OCI-LY7 (cell line): ENCODE measurements around the gene FNIP1. TPM values are rescaled to one million over a fixed set of nuclear protein-coding genes. Genes with fewer than 3 reads are reported as not detected.
"Not testable (repeated sequence)": the region's sequence is repeated elsewhere in the genome, so short reads cannot be mapped to it uniquely, and the experiment has no call there.

Experiments used
- BruUV-seq: library from RNA; stranded (reverse); fragments of 400-500 nt; replicated peaks from 2 replicates; lab custom pipeline; 2021; lab: Mats Ljungman, UMichigan
- CTCF ChIA-PET: fragments of 300-600 bp; sonication (Branson Sonifier 250); formaldehyde crosslinking; loops from one replicate; lab custom pipeline; 2022; ENCODE audit warnings: antibody characterized with exemption; ENCODE audit not compliant: unreplicated experiment; lab: Charles Lee
- POLR2A ChIA-PET: fragments of 300-600 bp; sonication (Branson Sonifier 250); formaldehyde crosslinking; loops from one replicate; lab custom pipeline; 2022; ENCODE audit warnings: antibody characterized with exemption; lab: Charles Lee
- DNase-seq: peaks from one replicate; pipeline ENCODE4 v3.0.0-alpha.2; 2015; ENCODE audit warnings: low spot score
- H2AFZ ChIP-seq: fragments of 200-600 bp; sonication (generic), shearing (Covaris generic); 2 replicates; pipeline ENCODE4 v1.6.1; 2014; ENCODE audit warnings: mild to moderate bottlenecking, antibody characterized with exemption, low read length, moderate library complexity
- H3K27ac ChIP-seq: fragments of 200-600 bp; sonication (generic); 2 replicates; pipeline ENCODE4 v1.5.1; 2014; ENCODE audit warnings: mixed run types, low read depth, mild to moderate bottlenecking, moderate library complexity, low read length, inconsistent platforms; ENCODE audit not compliant: poor library complexity, severe bottlenecking
- H3K36me3 ChIP-seq: fragments of 200-600 bp; sonication (generic); 2 replicates; pipeline ENCODE4 v1.6.1; 2014; ENCODE audit warnings: mild to moderate bottlenecking, antibody characterized with exemption, low read length, moderate library complexity, mixed read lengths; ENCODE audit not compliant: insufficient read depth
- H3K4me1 ChIP-seq: fragments of 200-600 bp; sonication (generic); 2 replicates; pipeline ENCODE4 v1.5.1; 2014; ENCODE audit warnings: mild to moderate bottlenecking, low read length; ENCODE audit not compliant: insufficient read depth, poor library complexity, severe bottlenecking
- H3K4me2 ChIP-seq: fragments of 200-600 bp; sonication (generic); 2 replicates; pipeline ENCODE4 v1.6.1; 2014; ENCODE audit warnings: mild to moderate bottlenecking, low read length
- H3K4me3 ChIP-seq: fragments of 200-600 bp; sonication (generic); 2 replicates; pipeline ENCODE4 v1.5.1; 2014; ENCODE audit warnings: mild to moderate bottlenecking, low read depth, low read length; ENCODE audit not compliant: poor library complexity, severe bottlenecking
- H3K79me2 ChIP-seq: fragments of 200-600 bp; sonication (generic); 2 replicates; pipeline ENCODE4 v1.6.1; 2016; ENCODE audit warnings: low read depth, mild to moderate bottlenecking, low read length, moderate library complexity, mixed read lengths; ENCODE audit not compliant: insufficient read depth
- H3K9me2 ChIP-seq: fragments of 200-600 bp; sonication (generic); 2 replicates; pipeline ENCODE4 v1.6.1; 2016; ENCODE audit warnings: mild to moderate bottlenecking, low read length, mixed read lengths; ENCODE audit not compliant: insufficient read depth
- H3K9me3 ChIP-seq: fragments of 200-600 bp; sonication (generic); 2 replicates; pipeline ENCODE4 v1.6.1; 2014; ENCODE audit warnings: mild to moderate bottlenecking, mixed run types, low read length, mixed read lengths
- H4K20me1 ChIP-seq: fragments of 200-600 bp; sonication (generic); 2 replicates; pipeline ENCODE4 v1.6.1; 2014; ENCODE audit warnings: mild to moderate bottlenecking, antibody characterized with exemption, low read length, moderate library complexity, mixed read lengths; ENCODE audit not compliant: insufficient read depth
- CTCF ChIP-seq: fragments of 200-600 bp; sonication (generic); conservative IDR thresholded peaks from 2 replicates; pipeline ENCODE4 v1.5.1; 2014; ENCODE audit warnings: mild to moderate bottlenecking, antibody characterized with exemption, low read length, moderate library complexity, mixed read lengths
- EZH2phosphoT487 ChIP-seq: fragments of 200-600 bp; sonication (generic); IDR thresholded peaks from 2 replicates; pipeline ENCODE4 v1.6.1; 2018; ENCODE audit warnings: low read depth, borderline replicate concordance, mild to moderate bottlenecking, mixed run types, antibody characterized with exemption, low read length, moderate library complexity, mixed read lengths
- intact Hi-C: fragments of 100-400 bp; cut with micrococcal nuclease; formaldehyde crosslinking; loops from one replicate; pipeline ENCODE4 v1.10.0; 2022; ENCODE audit not compliant: unreplicated experiment
- total RNA-seq, 2 experiments: library from RNA; depleted of rRNA in 1 of 2; stranded (reverse); fragments of >200 nt in 1 of 2; shearing (Covaris generic) in 1 of 2; gene quantifications; 2 replicates each; pipeline ENCODE4 v1.2.3, GENCODE V29; 2014 to 2022

Gene FNIP1
- total RNA-seq, 2 experiments from 2014 or later: 19.4 to 20.6 TPM

GRCh38 chr5:131593921-131594320, 202.9 kb downstream of the FNIP1 start:
- Histone ChIP-seq H3K27ac (no peak overlapping the region), H3K9me3 (peaks cover 11% of the 10 kb centered on the region), H3K4me1 (peaks cover 3% of the 10 kb centered on the region), H3K36me3 (peaks cover 80% of the 10 kb centered on the region), H4K20me1 (0 out of 2 replicates have a peak, but pooled peaks cover 8% of the 10 kb centered on the region), H3K4me2 (no peak overlapping the region), H3K9me2 (no peaks in the 10 kb centered on the region), H3K4me3 (no peak overlapping the region), H2AFZ (no peak overlapping the region), H3K79me2 (peaks cover 83% of the 10 kb centered on the region)
- BruUV-seq: no TSS peak
- ChIA-PET POLR2A (no interaction called here), CTCF (no interaction called here)
- intact Hi-C loops: no loop called here
- DNase-seq: no peak
- TF ChIP-seq CTCF (no peak), EZH2phosphoT487 (no peak)

- BruUV-seq, POLR2A ChIA-PET, H3K27ac ChIP-seq, intact Hi-C loops, H3K4me3 ChIP-seq, CTCF ChIA-PET, H2AFZ ChIP-seq, DNase-seq, H4K20me1 ChIP-seq, H3K9me2 ChIP-seq, H3K4me2 ChIP-seq, H3K4me1 ChIP-seq: not testable (repeated sequence)
- peaks cover 80% of the 10 kb centered on the region for H3K36me3 ChIP-seq
- peaks cover 11% of the 10 kb centered on the region for H3K9me3 ChIP-seq
- peaks cover 84% of the 10 kb centered on the region for H3K79me2 ChIP-seq
These were observed 203.4 kb downstream of the FNIP1 start for GRCh38 chr5:131593436-131593835.

Other genes starting within 250 kb of the FNIP1 start
- 39.6 and 54.4 TPM in 2 replicates for gene RAPGEF6, start 161.8 kb downstream of the FNIP1 start, total RNA-seq (2014; rRNA removed; shearing (Covaris generic))
- gene RAPGEF6, start 161.8 kb downstream of the FNIP1 start, total RNA-seq (2022): 50.8 and 53.3 TPM in 2 replicates
- not detected in 2 replicates for gene MEIKIN, start 148.6 kb upstream of the FNIP1 start, total RNA-seq (2014; rRNA removed; shearing (Covaris generic))
- gene MEIKIN, start 148.6 kb upstream of the FNIP1 start, total RNA-seq (2022): not detected in 2 replicates
- gene ACSL6, start 214.6 kb upstream of the FNIP1 start, total RNA-seq (2014; rRNA removed; shearing (Covaris generic)): 0.39 TPM in 1 of 2 replicates, not detected in the other
- gene ACSL6, start 214.6 kb upstream of the FNIP1 start, total RNA-seq (2022): not detected in 2 replicates